Daoy (cell line): Measurements from ENCODE around the gene OR1N2. TPM values are rescaled to one million over a fixed set of nuclear protein-coding genes. Genes with fewer than 3 reads are reported as not detected.
A peak's percentile ranks its signal among the peaks of the same experiment; 100 is the strongest.
"Not testable (repeated sequence)": the region's sequence is repeated elsewhere in the genome, so short reads cannot be mapped to it uniquely, and the experiment has no call there.

Experiments used
- DNase-seq: peaks from one replicate; pipeline ENCODE4 v3.0.0-alpha.2; 2015; ENCODE audit warnings: low read depth
- total RNA-seq: library from RNA; depleted of rRNA; stranded (reverse); fragments of >200 nt; shearing (Covaris generic); gene quantifications from 2 replicates; pipeline ENCODE4 v1.2.3, GENCODE V29; 2014; rRNA removed

Gene OR1N2
- total RNA-seq: not detected in 2 replicates

GRCh38 chr9:122552812-122553211 lies at the start of gene OR1N2:
Gene OR1N2, plus strand, starts transcription at chr9:122553112. Its CDS starts 100 bp downstream, at chr9:122553212.
- no peak for DNase-seq

- no peak for DNase-seq
Measured at GRCh38 chr9:122506964-122507363, 45.9 kb upstream of the OR1N2 start.

- DNase-seq: no peak
Measured at GRCh38 chr9:122510502-122510901, 42.4 kb upstream of the OR1N2 start, which contains the start of gene OR1J2. Gene OR1J2, plus strand, starts transcription at chr9:122510802. Its CDS starts 0 bp downstream, at chr9:122510802.

- DNase-seq: no peak
Measured at GRCh38 chr9:122518226-122518625, 34.7 kb upstream of the OR1N2 start.

- no peak for DNase-seq
Measured at GRCh38 chr9:122518841-122519240, 34.1 kb upstream of the OR1N2 start, which contains the start of gene OR1J4. Gene OR1J4, plus strand, starts transcription at chr9:122519141. Its CDS starts 0 bp downstream, at chr9:122519141.

GRCh38 chr9:122519376-122519775 lies 33.5 kb upstream of the OR1N2 start:
- DNase-seq: no peak

- no peak for DNase-seq
Measured at GRCh38 chr9:122526602-122527001, 26.3 kb upstream of the OR1N2 start.

GRCh38 chr9:122527193-122527592 lies 25.7 kb upstream of the OR1N2 start, which contains the start of gene OR1N1:
Gene OR1N1, minus strand, starts transcription at chr9:122527293. Its CDS starts 0 bp downstream, at chr9:122527293.
- DNase-seq: no peak

- not testable (repeated sequence) for DNase-seq
Measured at GRCh38 chr9:122531157-122531556, 21.8 kb upstream of the OR1N2 start.

- no peak for DNase-seq
Measured at GRCh38 chr9:122536134-122536533, 16.8 kb upstream of the OR1N2 start.

- DNase-seq: not testable (repeated sequence)
Measured at GRCh38 chr9:122537066-122537465, 15.8 kb upstream of the OR1N2 start.

- DNase-seq: no peak
Measured at GRCh38 chr9:122538757-122539156, 14.2 kb upstream of the OR1N2 start.

GRCh38 chr9:122546196-122546595 lies 6.7 kb upstream of the OR1N2 start:
- no peak for DNase-seq

GRCh38 chr9:122551371-122551770 lies 1.5 kb upstream of the OR1N2 start:
- no peak for DNase-seq

- no peak for DNase-seq
Measured at GRCh38 chr9:122561446-122561845, 8.5 kb downstream of the OR1N2 start.

GRCh38 chr9:122562134-122562760 lies 9.3 kb downstream of the OR1N2 start:
- no peak for DNase-seq

GRCh38 chr9:122567901-122568300 lies 15.0 kb downstream of the OR1N2 start:
- no peak for DNase-seq

GRCh38 chr9:122572456-122572855 lies 19.5 kb downstream of the OR1N2 start:
- no peak for DNase-seq

- DNase-seq: no peak
Measured at GRCh38 chr9:122579874-122580273, 27.0 kb downstream of the OR1N2 start.

GRCh38 chr9:122580360-122580759 lies 27.4 kb downstream of the OR1N2 start:
- DNase-seq: peak; percentile 8

GRCh38 chr9:122583284-122583683 lies 30.4 kb downstream of the OR1N2 start, which contains the start of gene OR1L8:
Gene OR1L8, minus strand, starts transcription at chr9:122583384. Its CDS starts 14,907 bp downstream, at chr9:122568477.
- not testable (repeated sequence) for DNase-seq
